KMS-11 (cell line): Measurements from ENCODE around the gene LMAN1L.

ENCODE experiments used
- H2AFZ ChIP-seq: fragments of 200-600 bp; sonication (generic); 2 replicates; pipeline ENCODE4 v1.6.1; 2016; ENCODE audit warnings: antibody characterized with exemption, mixed run types, low read depth
- H3K27ac ChIP-seq: fragments of 200-600 bp; sonication (generic); 2 replicates; pipeline ENCODE4 v1.6.1; 2016; ENCODE audit warnings: mild to moderate bottlenecking, mixed run types
- H3K27me3 ChIP-seq: fragments of 200-600 bp; sonication (generic); 2 replicates; pipeline ENCODE4 v1.6.1; 2017; ENCODE audit warnings: mild to moderate bottlenecking, low read depth, mixed run types, moderate library complexity; ENCODE audit not compliant: insufficient read depth
- H3K36me3 ChIP-seq: fragments of 200-600 bp; sonication (generic); 2 replicates; pipeline ENCODE4 v1.6.1; 2017; ENCODE audit warnings: mild to moderate bottlenecking, mixed run types; ENCODE audit not compliant: insufficient read depth
- H3K4me1 ChIP-seq: fragments of 200-600 bp; sonication (generic); 2 replicates; pipeline ENCODE4 v1.6.1; 2016; ENCODE audit warnings: mild to moderate bottlenecking, low read depth, mixed run types; ENCODE audit not compliant: poor library complexity, severe bottlenecking
- H3K4me2 ChIP-seq: fragments of 200-600 bp; sonication (generic); 2 replicates; pipeline ENCODE4 v1.7.0; 2016; ENCODE audit warnings: mild to moderate bottlenecking, mixed run types
- H3K4me3 ChIP-seq: fragments of 200-600 bp; sonication (generic); IDR thresholded peaks from 2 replicates; pipeline ENCODE4 v1.6.1; 2017; ENCODE audit warnings: low read depth, low read length, mixed read lengths; ENCODE audit not compliant: insufficient read depth
- H3K79me2 ChIP-seq: fragments of 200-600 bp; sonication (generic); 2 replicates; pipeline ENCODE4 v1.6.1; 2016; ENCODE audit warnings: low read depth, mixed run types; ENCODE audit not compliant: insufficient read depth
- H3K9ac ChIP-seq: fragments of 200-600 bp; sonication (generic); 2 replicates; pipeline ENCODE4 v1.6.1; 2016; ENCODE audit warnings: mild to moderate bottlenecking, mixed run types
- H4K20me1 ChIP-seq: fragments of 200-600 bp; sonication (generic); 2 replicates; pipeline ENCODE4 v1.6.1; 2016; ENCODE audit warnings: mild to moderate bottlenecking, mixed run types; ENCODE audit not compliant: insufficient read depth
- TF ChIP-seq, protein P1 (sequence below): fragments of 200-600 bp; sonication (generic); conservative IDR thresholded peaks from 2 replicates; pipeline ENCODE4 v1.6.1; 2017; ENCODE audit warnings: low read depth, mild to moderate bottlenecking, antibody characterized with exemption, low read length, moderate library complexity, mixed read lengths

LMAN1L gene

DNA sequence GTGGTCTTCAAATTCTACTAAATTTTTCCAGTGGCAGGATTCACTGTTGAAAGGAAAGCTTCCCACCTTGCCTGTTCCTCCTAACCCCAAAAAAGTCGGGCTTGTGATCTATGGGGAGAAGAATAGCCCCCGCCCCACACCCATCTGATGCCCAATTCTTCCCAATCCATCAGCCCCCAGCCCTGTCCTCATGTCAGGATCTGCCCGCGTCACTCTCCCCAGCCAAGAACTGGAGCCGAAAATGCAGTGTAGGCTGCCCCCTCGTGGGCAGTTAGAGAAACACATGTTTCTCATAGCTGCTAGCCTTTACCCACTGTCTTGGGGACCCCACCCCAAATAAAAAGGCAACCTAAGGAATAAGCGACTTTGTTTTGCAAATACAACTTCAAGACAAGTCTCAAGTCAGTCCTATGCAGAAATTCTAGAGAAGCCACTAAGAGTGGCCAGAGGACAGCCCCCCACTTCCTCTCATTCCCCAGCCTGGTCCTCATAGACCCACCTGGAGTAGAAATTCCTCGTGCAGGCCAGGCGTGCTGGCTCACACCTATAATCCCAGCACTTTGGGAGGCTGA, 43.8 kb upstream of the LMAN1L start:
- H3K79me2 ChIP-seq, result no peaks in the 10 kb centered on the region
- H3K4me3 ChIP-seq, result no peak overlapping the region
- no peaks in the 10 kb centered on the region; the same call in 1 of the 2 replicates for H3K27me3 ChIP-seq
- H3K36me3 ChIP-seq, result no peaks in the 10 kb centered on the region
- H3K27ac ChIP-seq, result no peak overlapping the region
- H4K20me1 ChIP-seq, result no peaks in the 10 kb centered on the region
- peaks cover 31% of the 10 kb centered on the region for H3K4me1 ChIP-seq
- peak overlapping the region; percentile 67 for H2AFZ ChIP-seq
- H3K9ac ChIP-seq, result no peak overlapping the region
- H3K4me2 ChIP-seq, result peak overlapping the region; percentile 78; the same call in 1 of the 2 replicates
- TF ChIP-seq, protein P1, sequence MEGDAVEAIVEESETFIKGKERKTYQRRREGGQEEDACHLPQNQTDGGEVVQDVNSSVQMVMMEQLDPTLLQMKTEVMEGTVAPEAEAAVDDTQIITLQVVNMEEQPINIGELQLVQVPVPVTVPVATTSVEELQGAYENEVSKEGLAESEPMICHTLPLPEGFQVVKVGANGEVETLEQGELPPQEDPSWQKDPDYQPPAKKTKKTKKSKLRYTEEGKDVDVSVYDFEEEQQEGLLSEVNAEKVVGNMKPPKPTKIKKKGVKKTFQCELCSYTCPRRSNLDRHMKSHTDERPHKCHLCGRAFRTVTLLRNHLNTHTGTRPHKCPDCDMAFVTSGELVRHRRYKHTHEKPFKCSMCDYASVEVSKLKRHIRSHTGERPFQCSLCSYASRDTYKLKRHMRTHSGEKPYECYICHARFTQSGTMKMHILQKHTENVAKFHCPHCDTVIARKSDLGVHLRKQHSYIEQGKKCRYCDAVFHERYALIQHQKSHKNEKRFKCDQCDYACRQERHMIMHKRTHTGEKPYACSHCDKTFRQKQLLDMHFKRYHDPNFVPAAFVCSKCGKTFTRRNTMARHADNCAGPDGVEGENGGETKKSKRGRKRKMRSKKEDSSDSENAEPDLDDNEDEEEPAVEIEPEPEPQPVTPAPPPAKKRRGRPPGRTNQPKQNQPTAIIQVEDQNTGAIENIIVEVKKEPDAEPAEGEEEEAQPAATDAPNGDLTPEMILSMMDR, result peak; percentile 94

DNA sequence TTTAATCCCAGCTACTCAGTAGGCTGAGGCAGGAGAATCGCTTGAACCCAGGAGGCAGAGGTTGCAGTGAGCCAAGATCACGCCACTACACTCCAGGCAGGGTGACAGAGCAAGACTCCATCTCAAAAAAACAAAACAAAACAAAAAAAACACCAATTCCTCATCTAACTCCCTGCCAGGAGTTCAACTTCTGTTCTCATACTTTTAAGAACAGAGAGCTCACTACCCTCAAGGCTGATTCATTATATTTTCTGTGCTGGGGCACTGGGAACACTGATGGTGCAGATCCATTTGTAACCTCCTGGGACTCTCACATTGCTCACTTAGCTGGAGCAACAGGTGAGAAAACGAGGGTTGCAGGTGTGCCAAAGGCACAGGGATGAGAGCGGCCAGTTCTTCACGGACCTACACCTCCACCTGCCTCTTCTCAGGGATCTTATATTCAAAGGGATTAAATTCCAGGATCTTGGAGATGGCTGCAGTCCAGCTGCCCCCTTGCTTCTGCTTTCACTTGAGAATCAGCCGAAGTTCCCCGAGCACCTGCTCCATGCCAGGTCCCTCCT, 43.1 kb upstream of the LMAN1L start:
- Histone ChIP-seq H3K9ac (no peak overlapping the region), H3K27ac (no peak overlapping the region), H3K79me2 (no peaks in the 10 kb centered on the region)

DNA sequence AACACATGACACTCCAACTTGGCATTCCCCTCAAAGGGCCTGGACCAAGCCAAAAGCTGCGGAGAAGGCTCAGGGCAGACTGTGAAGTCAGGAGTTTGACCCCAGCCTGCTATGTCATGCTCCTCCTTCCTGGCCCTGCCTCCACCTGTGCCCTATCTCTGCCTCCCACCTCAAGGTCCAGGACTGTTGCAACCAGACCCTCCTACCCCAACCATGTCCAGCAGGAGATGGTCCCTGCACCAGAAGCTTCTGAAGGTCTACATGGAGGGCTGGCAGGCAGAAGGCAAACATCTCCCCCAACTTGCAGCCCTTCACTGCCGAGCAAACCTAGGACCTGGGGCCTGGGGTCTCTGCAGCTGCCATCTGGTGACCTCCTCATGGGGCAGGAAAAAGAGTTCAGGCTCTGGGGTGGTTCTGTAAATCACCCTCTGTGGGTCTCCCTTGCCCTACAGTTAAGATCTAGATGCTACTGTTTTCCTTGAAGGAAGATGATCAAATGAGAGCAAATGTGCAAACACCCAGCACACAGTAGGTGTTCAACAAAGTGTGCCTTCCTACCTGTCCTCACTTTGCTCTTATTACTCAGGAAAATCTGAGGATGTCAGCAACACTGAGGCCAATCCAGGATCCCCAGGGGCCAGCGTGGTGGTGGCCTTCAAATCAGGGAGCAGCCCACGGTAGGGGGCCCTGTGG, 42.3 kb upstream of the LMAN1L start:
- no peaks in the 10 kb centered on the region for H3K79me2 ChIP-seq
- no peaks in the 10 kb centered on the region for H4K20me1 ChIP-seq
- no peak overlapping the region; the same call in 1 of the 2 replicates for H2AFZ ChIP-seq
- H3K27me3 ChIP-seq, result no peaks in the 10 kb centered on the region; the same call in 1 of the 2 replicates
- no peak overlapping the region for H3K9ac ChIP-seq
- H3K27ac ChIP-seq, result no peak overlapping the region
- peaks cover 46% of the 10 kb centered on the region for H3K4me1 ChIP-seq
- H3K36me3 ChIP-seq, result no peaks in the 10 kb centered on the region
- no peak overlapping the region for H3K4me2 ChIP-seq
- TF ChIP-seq, protein P1, result no peak
- no peak overlapping the region for H3K4me3 ChIP-seq

More for the DNA sequence above, 43.1 kb upstream of the LMAN1L start:
- Histone ChIP-seq H3K4me2 (no peak overlapping the region), H3K4me3 (no peak overlapping the region), H2AFZ (no peak overlapping the region), H4K20me1 (no peaks in the 10 kb centered on the region), H3K4me1 (peaks cover 38% of the 10 kb centered on the region), H3K36me3 (no peaks in the 10 kb centered on the region), H3K27me3 (no peaks in the 10 kb centered on the region; the same call in 1 of the 2 replicates)
- TF ChIP-seq, protein P1, result no peak

DNA sequence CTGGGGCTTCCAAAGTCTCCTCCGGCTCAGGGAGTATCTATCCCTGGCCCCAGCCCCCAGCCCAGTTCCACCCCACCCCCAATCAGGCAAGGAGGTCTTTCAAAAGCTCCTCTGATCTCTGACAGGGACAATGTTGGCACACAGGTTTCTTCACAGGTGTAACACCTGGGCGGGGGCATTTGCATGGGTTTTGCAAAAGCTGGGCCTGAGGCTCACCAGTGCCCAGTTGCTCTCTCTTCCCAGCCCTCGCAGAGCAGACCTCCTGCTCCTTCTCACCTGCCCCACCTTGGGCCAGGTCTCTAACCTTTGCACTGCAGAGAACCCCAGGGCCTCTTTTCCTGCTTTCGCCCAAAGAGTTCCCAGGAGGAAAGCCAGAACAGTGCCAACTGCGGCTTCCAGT, 39.3 kb upstream of the LMAN1L start:
- peak overlapping the region; percentile 50; the same call in 1 of the 2 replicates for H3K4me2 ChIP-seq
- H3K9ac ChIP-seq, result peak overlapping the region; percentile 5; the same call in 1 of the 2 replicates
- no peak overlapping the region; the same call in 1 of the 2 replicates for H2AFZ ChIP-seq
- no peaks in the 10 kb centered on the region for H3K79me2 ChIP-seq
- H4K20me1 ChIP-seq, result no peaks in the 10 kb centered on the region
- no peak overlapping the region for H3K4me3 ChIP-seq
- peaks cover 66% of the 10 kb centered on the region for H3K4me1 ChIP-seq
- no peaks in the 10 kb centered on the region for H3K36me3 ChIP-seq
- no peaks in the 10 kb centered on the region; the same call in 1 of the 2 replicates for H3K27me3 ChIP-seq
- TF ChIP-seq, protein P1, result no peak
- peak overlapping the region; percentile 10; the same call in 1 of the 2 replicates for H3K27ac ChIP-seq
